Osteoblast (primary cell): ENCODE results near the gene PCDH9. TPM values are rescaled to one million over a fixed set of nuclear protein-coding genes. Genes with fewer than 3 reads are reported as not detected.

Experiments used
- DNase-seq: peaks from one replicate; pipeline ENCODE4 v3.0.0; 2011; ENCODE audit warnings: low spot score, mixed read lengths; ENCODE audit not compliant: insufficient read length; ENCODE audit errors: missing footprints
- H2AFZ ChIP-seq: 2 replicates; pipeline ENCODE4 v1.6.0; 2011; ENCODE audit warnings: mild to moderate bottlenecking, low read length
- H3K27ac ChIP-seq: 2 replicates; pipeline ENCODE4 v1.5.1; 2011; ENCODE audit warnings: mild to moderate bottlenecking, low read depth, low read length, moderate library complexity
- H3K27me3 ChIP-seq: 2 replicates; pipeline ENCODE4 v1.6.0; 2012; ENCODE audit warnings: mild to moderate bottlenecking, control low read depth, inconsistent platforms, low read length, moderate library complexity; ENCODE audit not compliant: insufficient read depth
- H3K36me3 ChIP-seq: 2 replicates; pipeline ENCODE4 v1.5.1; 2011; ENCODE audit warnings: mild to moderate bottlenecking, low read length, control low read depth, moderate library complexity; ENCODE audit not compliant: insufficient read depth
- H3K4me1 ChIP-seq: 2 replicates; pipeline ENCODE4 v1.5.1; 2011; ENCODE audit warnings: mild to moderate bottlenecking, low read length, control low read depth, moderate library complexity; ENCODE audit not compliant: insufficient read depth
- H3K4me2 ChIP-seq: 2 replicates; pipeline ENCODE4 v1.6.0; 2011; ENCODE audit warnings: mild to moderate bottlenecking, low read length; ENCODE audit not compliant: insufficient read depth
- H3K4me3 ChIP-seq: fragments of 200-600 bp; sonication (generic); 3 replicates; pipeline ENCODE4 v1.5.1; 2012; ENCODE audit warnings: mild to moderate bottlenecking, low read length, inconsistent platforms; ENCODE audit not compliant: insufficient read depth
- H3K79me2 ChIP-seq: 2 replicates; pipeline ENCODE4 v1.6.0; 2012; ENCODE audit warnings: mild to moderate bottlenecking, low read length, control low read depth, inconsistent platforms; ENCODE audit not compliant: insufficient read depth
- H3K9me3 ChIP-seq: 2 replicates; pipeline ENCODE4 v1.5.1; 2011; ENCODE audit warnings: low read depth, low read length, control low read depth
- H4K20me1 ChIP-seq: 2 replicates; pipeline ENCODE4 v1.6.0; 2012; ENCODE audit warnings: mild to moderate bottlenecking, low read length, control low read depth; ENCODE audit not compliant: insufficient read depth
- CTCF ChIP-seq: IDR thresholded peaks from 2 replicates; pipeline ENCODE4 v1.5.1; 2011; ENCODE audit warnings: mild to moderate bottlenecking, low read depth, low read length, moderate library complexity; ENCODE audit errors: extremely low read depth
- total RNA-seq: library from RNA; depleted of rRNA; stranded (reverse); fragments of >200 nt; gene quantifications from 2 replicates; pipeline ENCODE4 v1.2.3, GENCODE V29; 2012

The PCDH9 gene
- total RNA-seq, 1 donor, result 1.1 TPM

DNA sequence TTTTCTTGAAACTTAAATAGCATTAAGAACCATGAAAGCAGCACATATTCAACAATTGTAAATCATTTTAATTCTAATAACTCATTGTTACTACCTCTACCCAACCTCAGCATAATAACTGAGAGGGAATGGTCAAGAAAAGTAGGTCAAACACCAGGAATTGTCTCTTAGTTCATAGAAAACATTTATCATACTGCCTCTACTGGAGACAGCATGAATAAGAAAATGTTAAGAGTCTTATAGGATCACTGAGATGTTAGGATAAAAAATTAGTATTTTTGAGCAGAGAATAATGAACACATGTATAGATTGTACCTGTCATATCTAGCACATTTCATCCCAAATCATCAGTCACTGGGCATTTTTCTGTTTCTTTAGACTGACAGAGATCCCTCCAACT lies 515.3 kb downstream of the PCDH9 start:
- Histone ChIP-seq H3K4me2 (no peak overlapping the region), H3K27me3 (no peaks in the 10 kb centered on the region), H4K20me1 (no peaks in the 10 kb centered on the region), H3K4me1 (no peaks in the 10 kb centered on the region), H3K4me3 (no peak overlapping the region), H3K27ac (no peak overlapping the region), H3K79me2 (no peaks in the 10 kb centered on the region), H2AFZ (no peak overlapping the region), H3K36me3 (no peaks in the 10 kb centered on the region), H3K9me3 (no peaks in the 10 kb centered on the region)
- DNase-seq, result peak; percentile 64
- TF ChIP-seq CTCF, result peak; percentile 42

GRCh38 chr13:66704110-66704509 lies 526.0 kb downstream of the PCDH9 start:
- Histone ChIP-seq H3K4me3 (no peak overlapping the region), H3K36me3 (no peaks in the 10 kb centered on the region), H3K27ac (no peak overlapping the region), H3K4me1 (no peaks in the 10 kb centered on the region), H3K27me3 (no peaks in the 10 kb centered on the region), H3K4me2 (no peak overlapping the region), H3K79me2 (no peaks in the 10 kb centered on the region), H4K20me1 (no peaks in the 10 kb centered on the region), H2AFZ (no peak overlapping the region), H3K9me3 (no peaks in the 10 kb centered on the region)
- no peak for DNase-seq
- no peak for TF ChIP-seq CTCF

GRCh38 chr13:66703597-66703996 lies 526.5 kb downstream of the PCDH9 start:
- Histone ChIP-seq H2AFZ (no peak overlapping the region), H3K27me3 (no peaks in the 10 kb centered on the region), H3K4me2 (no peak overlapping the region), H3K79me2 (no peaks in the 10 kb centered on the region), H3K27ac (no peak overlapping the region), H3K9me3 (no peaks in the 10 kb centered on the region), H4K20me1 (no peaks in the 10 kb centered on the region), H3K36me3 (no peaks in the 10 kb centered on the region), H3K4me1 (no peaks in the 10 kb centered on the region), H3K4me3 (no peak overlapping the region)
- no peak for DNase-seq
- no peak for TF ChIP-seq CTCF

GRCh38 chr13:66700117-66700601 lies 530.0 kb downstream of the PCDH9 start:
- no peak overlapping the region for H3K4me3 ChIP-seq
- H3K79me2 ChIP-seq, result no peaks in the 10 kb centered on the region
- no peak overlapping the region for H2AFZ ChIP-seq
- no peaks in the 10 kb centered on the region for H4K20me1 ChIP-seq
- no peak for DNase-seq
- no peaks in the 10 kb centered on the region for H3K36me3 ChIP-seq
- H3K27me3 ChIP-seq, result no peaks in the 10 kb centered on the region
- no peak overlapping the region for H3K27ac ChIP-seq
- no peak for TF ChIP-seq CTCF
- no peaks in the 10 kb centered on the region for H3K9me3 ChIP-seq
- H3K4me2 ChIP-seq, result peak overlapping the region; percentile 44
- no peaks in the 10 kb centered on the region for H3K4me1 ChIP-seq
